Posterior vena cava (tissue), 2 donors: Measurements from ENCODE around the gene WDR4. TPM values are rescaled to one million over a fixed set of nuclear protein-coding genes. Genes with fewer than 3 reads are reported as not detected.
A peak's percentile ranks its signal among the peaks of the same experiment; 100 is the strongest.

Experiments
- DNase-seq: peaks from one replicate; pipeline ENCODE4 v3.0.0-alpha.2; 2020; ENCODE audit warnings: low spot score
- intact Hi-C, 2 donors: fragments of 100-400 bp; cut with DNase I; formaldehyde crosslinking; loops; one replicate each; pipeline versions ENCODE4 v1.14.1 to v1.14.2; 2022 to 2023
- total RNA-seq, 2 donors: library from RNA; stranded (reverse); fragmentation: NEBNext Ultra II Directional; extraction: Animal tissue kit (Norgen Biotek cat#: 25700); gene quantifications; one replicate each; pipeline ENCODE4 v1.2.1, GENCODE V29; 2021
- donor health status: DM: yes; HTN: yes; CAD: no.
- donor health status: DM: yes; HTN: yes; CAD: no.

WDR4 gene
- total RNA-seq, 2 donors from 2014 or later, result 12.1 to 13.4 TPM

DNA sequence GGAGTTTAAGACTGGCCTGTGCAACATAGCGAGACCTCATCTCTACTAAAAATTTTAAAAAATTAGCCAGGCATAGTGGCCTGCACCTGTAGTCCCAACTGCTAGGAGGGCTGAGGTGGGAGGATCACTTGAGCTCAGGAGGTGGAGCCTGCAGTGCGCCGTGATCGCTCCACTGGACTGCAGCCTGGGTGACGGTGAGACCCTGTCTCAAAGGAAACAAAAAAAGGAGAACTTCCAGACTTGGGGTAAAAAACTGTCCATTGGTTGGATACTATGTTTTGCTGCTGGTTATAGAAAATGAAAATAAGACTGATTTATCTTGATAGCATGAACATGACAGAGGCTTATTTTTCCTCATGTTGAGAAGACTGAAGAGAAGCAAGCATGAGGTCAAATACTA is 79.4 kb downstream of the WDR4 start:
- intact Hi-C loops, result no loop called here
- no peak for DNase-seq

DNA sequence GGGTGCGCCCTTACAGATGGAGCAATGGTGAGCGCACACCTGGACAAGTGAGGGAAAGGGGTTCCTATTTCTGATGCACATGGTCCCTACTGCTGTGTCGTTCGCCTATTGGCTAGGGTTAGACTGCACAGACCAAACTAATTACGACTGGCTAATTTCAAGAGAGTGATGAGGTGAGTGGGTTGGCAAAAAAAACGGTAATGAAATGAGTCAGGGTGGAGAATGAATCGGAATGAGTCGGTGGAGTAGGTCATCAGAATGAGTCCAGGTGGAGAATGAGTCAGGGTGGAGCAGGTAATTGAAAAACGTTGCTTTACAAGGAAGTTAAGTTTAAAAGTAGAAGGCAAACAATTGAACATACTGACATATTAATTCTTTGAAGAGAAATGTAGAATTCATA is 79.8 kb downstream of the WDR4 start:
- DNase-seq, result peak; percentile 17

More for the DNA sequence above, 79.8 kb downstream of the WDR4 start:
- intact Hi-C loops, result no loop called here

Other genes with a start within 250 kb of the WDR4 start
- 1 to 10 TPM; 4.0 to 5.6 TPM for gene PDE9A, start 225.9 kb downstream of the WDR4 start, total RNA-seq
- gene NDUFV3, start 13.8 kb upstream of the WDR4 start, total RNA-seq, result 10 to 100 TPM; 26.1 to 39.0 TPM
- gene ERVH48-1, start 46.1 kb upstream of the WDR4 start, total RNA-seq, result not detected
- gene PKNOX1, start 95.0 kb upstream of the WDR4 start, total RNA-seq, result 10 to 100 TPM; 22.5 to 22.7 TPM
- 1 to 10 TPM; 2.7 to 8.7 TPM for gene CBS, start 196.3 kb upstream of the WDR4 start, total RNA-seq
- 10 to 100 TPM; 18.8 to 24.7 TPM for gene U2AF1, start 228.0 kb upstream of the WDR4 start, total RNA-seq